AG08395 (cell line): ENCODE measurements around the gene EDA.
"Not testable (repeated sequence)": the region's sequence is repeated elsewhere in the genome, so short reads cannot be mapped to it uniquely, and the experiment has no call there.

Experiments
- DNase-seq: peaks from one replicate; pipeline ENCODE4 v3.0.0; 2012; ENCODE audit warnings: mixed read lengths, low spot score

Gene EDA

GRCh38 chrX:69746051-69746450, 130.1 kb downstream of the EDA start:
- no peak for DNase-seq

- DNase-seq: no peak
Measured at GRCh38 chrX:69748055-69748454, 132.1 kb downstream of the EDA start.

- DNase-seq: no peak
Measured at GRCh38 chrX:69759921-69760625, 144.2 kb downstream of the EDA start.

- DNase-seq: no peak
Measured at GRCh38 chrX:69761633-69762032, 145.7 kb downstream of the EDA start.

- DNase-seq: no peak
Measured at GRCh38 chrX:69762340-69762739, 146.4 kb downstream of the EDA start.

GRCh38 chrX:69793260-69793935, 177.5 kb downstream of the EDA start:
- DNase-seq: no peak

- DNase-seq: no peak
Measured at GRCh38 chrX:69795702-69796101, 179.8 kb downstream of the EDA start.

- DNase-seq: no peak
Measured at GRCh38 chrX:69807400-69807799, 191.5 kb downstream of the EDA start.

GRCh38 chrX:69808375-69808774, 192.5 kb downstream of the EDA start:
- no peak for DNase-seq

- no peak for DNase-seq
Measured at GRCh38 chrX:69813677-69814076, 197.8 kb downstream of the EDA start.

GRCh38 chrX:69815063-69815462, 199.2 kb downstream of the EDA start:
- no peak for DNase-seq

GRCh38 chrX:69815519-69815918, 199.6 kb downstream of the EDA start:
- no peak for DNase-seq

- no peak for DNase-seq
Measured at GRCh38 chrX:69844636-69845035, 228.7 kb downstream of the EDA start.

GRCh38 chrX:69859999-69860398, 244.1 kb downstream of the EDA start:
- DNase-seq: not testable (repeated sequence)

- DNase-seq: no peak
Measured at GRCh38 chrX:69876221-69876620, 260.3 kb downstream of the EDA start.

GRCh38 chrX:69884210-69884609, 268.3 kb downstream of the EDA start:
- no peak for DNase-seq

GRCh38 chrX:69896046-69896445, 280.1 kb downstream of the EDA start:
- no peak for DNase-seq

- no peak for DNase-seq
Measured at GRCh38 chrX:69900491-69900890, 284.6 kb downstream of the EDA start.

- no peak for DNase-seq
Measured at GRCh38 chrX:69906447-69906846, 290.5 kb downstream of the EDA start.

- no peak for DNase-seq
Measured at GRCh38 chrX:69914781-69915180, 298.9 kb downstream of the EDA start.

GRCh38 chrX:69919749-69920148, 303.8 kb downstream of the EDA start:
- no peak for DNase-seq

- DNase-seq: no peak
Measured at GRCh38 chrX:69932323-69932722, 316.4 kb downstream of the EDA start.

GRCh38 chrX:69948276-69948797, 332.4 kb downstream of the EDA start:
- DNase-seq: no peak

GRCh38 chrX:69951753-69952152, 335.8 kb downstream of the EDA start:
- DNase-seq: no peak
